Loucy (cell line): Measurements from ENCODE around the gene MUC5B.

Experiments
- H2AFZ ChIP-seq: fragments of 200-600 bp; sonication (generic); 2 replicates; pipeline ENCODE4 v1.6.0; 2016; ENCODE audit warnings: antibody characterized with exemption, mild to moderate bottlenecking, low read length, moderate library complexity
- H3F3A ChIP-seq: fragments of 200-600 bp; 2 replicates; pipeline ENCODE4 v1.6.0; 2016; ENCODE audit warnings: antibody characterized with exemption, low read depth, mild to moderate bottlenecking
- H3K27me3 ChIP-seq: fragments of 200-600 bp; sonication (generic); 2 replicates; pipeline ENCODE4 v1.6.1; 2014; ENCODE audit warnings: low read length, mild to moderate bottlenecking; ENCODE audit not compliant: insufficient read depth, poor library complexity, severe bottlenecking
- H3K36me3 ChIP-seq: fragments of 200-600 bp; sonication (generic); 2 replicates; pipeline ENCODE4 v1.6.1; 2016; ENCODE audit warnings: low read length; ENCODE audit not compliant: insufficient read depth
- H3K4me1 ChIP-seq: fragments of 200-600 bp; sonication (generic); 2 replicates; pipeline ENCODE4 v1.5.1; 2014; ENCODE audit warnings: low read length, mild to moderate bottlenecking; ENCODE audit not compliant: insufficient read depth, poor library complexity, severe bottlenecking
- H3K4me2 ChIP-seq: fragments of 200-600 bp; sonication (generic); 2 replicates; pipeline ENCODE4 v1.6.0; 2014; ENCODE audit warnings: antibody characterized with exemption, low read length, low read depth, mild to moderate bottlenecking; ENCODE audit not compliant: poor library complexity, severe bottlenecking
- H3K4me3 ChIP-seq: fragments of 200-600 bp; sonication (generic); 2 replicates; pipeline ENCODE4 v1.5.1; 2014; ENCODE audit warnings: low read length, mild to moderate bottlenecking, mixed read lengths; ENCODE audit not compliant: poor library complexity, severe bottlenecking
- H3K79me2 ChIP-seq: fragments of 200-600 bp; sonication (generic); 2 replicates; pipeline ENCODE4 v1.6.1; 2014; ENCODE audit warnings: low read length; ENCODE audit not compliant: insufficient read depth
- H3K9ac ChIP-seq: fragments of 200-600 bp; sonication (generic); 2 replicates; pipeline ENCODE4 v1.6.0; 2014; ENCODE audit warnings: mild to moderate bottlenecking, low read depth, low read length, moderate library complexity; ENCODE audit not compliant: poor library complexity, severe bottlenecking
- H3K9me2 ChIP-seq: fragments of 200-600 bp; sonication (generic); replicated peaks from 2 replicates; pipeline ENCODE4 v1.6.1; 2016; ENCODE audit warnings: low read depth, low read length, mixed read lengths
- H3K9me3 ChIP-seq: fragments of 200-600 bp; sonication (generic); 2 replicates; pipeline ENCODE4 v1.6.1; 2014; ENCODE audit warnings: mild to moderate bottlenecking, antibody characterized with exemption, low read length, low read depth; ENCODE audit not compliant: insufficient read depth
- H4K20me1 ChIP-seq: fragments of 200-600 bp; sonication (generic); 2 replicates; pipeline ENCODE4 v1.6.0; 2014; ENCODE audit warnings: antibody characterized with exemption, low read length, mild to moderate bottlenecking; ENCODE audit not compliant: insufficient read depth, poor library complexity, severe bottlenecking
- EZH2phosphoT487 ChIP-seq: fragments of 200-600 bp; IDR thresholded peaks from 2 replicates; pipeline ENCODE4 v1.6.1; 2018; ENCODE audit warnings: antibody characterized with exemption, mild to moderate bottlenecking, moderate library complexity, borderline replicate concordance
- TF ChIP-seq, protein P1 (sequence below): fragments of 200-600 bp; sonication (generic); conservative IDR thresholded peaks from 2 replicates; pipeline ENCODE4 v1.5.1; 2014; ENCODE audit warnings: mild to moderate bottlenecking, antibody characterized with exemption, low read length

MUC5B gene

DNA sequence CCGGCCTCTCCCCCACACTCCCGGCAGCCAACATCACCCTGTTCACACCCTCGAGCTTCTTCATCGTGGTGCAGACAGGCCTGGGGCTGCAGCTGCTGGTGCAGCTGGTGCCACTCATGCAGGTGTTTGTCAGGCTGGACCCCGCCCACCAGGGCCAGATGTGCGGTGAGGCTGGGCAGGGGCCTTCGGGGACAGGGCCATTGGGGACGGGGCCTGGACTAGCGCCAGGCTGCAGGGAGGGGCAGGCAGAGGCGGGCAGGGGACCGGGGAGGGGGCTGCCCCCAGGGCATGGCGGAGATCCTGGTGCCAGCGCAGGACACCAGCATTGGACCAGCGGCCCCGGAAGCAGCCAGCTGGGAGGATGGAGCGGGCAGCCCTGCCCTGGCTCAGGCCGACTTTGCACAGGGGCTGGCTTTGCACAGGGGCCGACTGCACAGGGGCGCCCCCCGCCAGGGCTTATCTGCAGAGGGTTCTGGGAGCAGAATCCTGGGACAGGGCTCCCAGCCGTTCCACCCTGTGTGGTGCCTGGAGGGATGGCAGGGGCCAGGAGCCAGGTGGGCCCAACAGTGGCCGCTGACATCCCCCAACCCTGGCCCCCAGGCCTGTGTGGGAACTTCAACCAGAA is 8.6 kb downstream of the MUC5B start:
- Histone ChIP-seq H3K9me3 (peaks cover 7% of the 10 kb centered on the region; the same call in 1 of the 2 replicates), H3K27me3 (no peaks in the 10 kb centered on the region), H3K9ac (no peak overlapping the region), H3K4me2 (no peak overlapping the region), H2AFZ (no peak overlapping the region), H3K79me2 (no peaks in the 10 kb centered on the region), H4K20me1 (no peaks in the 10 kb centered on the region), H3K4me1 (no peaks in the 10 kb centered on the region), H3F3A (no peaks in the 10 kb centered on the region), H3K36me3 (no peaks in the 10 kb centered on the region), H3K9me2 (no peaks in the 10 kb centered on the region), H3K4me3 (no peak overlapping the region)
- TF ChIP-seq, protein P1, sequence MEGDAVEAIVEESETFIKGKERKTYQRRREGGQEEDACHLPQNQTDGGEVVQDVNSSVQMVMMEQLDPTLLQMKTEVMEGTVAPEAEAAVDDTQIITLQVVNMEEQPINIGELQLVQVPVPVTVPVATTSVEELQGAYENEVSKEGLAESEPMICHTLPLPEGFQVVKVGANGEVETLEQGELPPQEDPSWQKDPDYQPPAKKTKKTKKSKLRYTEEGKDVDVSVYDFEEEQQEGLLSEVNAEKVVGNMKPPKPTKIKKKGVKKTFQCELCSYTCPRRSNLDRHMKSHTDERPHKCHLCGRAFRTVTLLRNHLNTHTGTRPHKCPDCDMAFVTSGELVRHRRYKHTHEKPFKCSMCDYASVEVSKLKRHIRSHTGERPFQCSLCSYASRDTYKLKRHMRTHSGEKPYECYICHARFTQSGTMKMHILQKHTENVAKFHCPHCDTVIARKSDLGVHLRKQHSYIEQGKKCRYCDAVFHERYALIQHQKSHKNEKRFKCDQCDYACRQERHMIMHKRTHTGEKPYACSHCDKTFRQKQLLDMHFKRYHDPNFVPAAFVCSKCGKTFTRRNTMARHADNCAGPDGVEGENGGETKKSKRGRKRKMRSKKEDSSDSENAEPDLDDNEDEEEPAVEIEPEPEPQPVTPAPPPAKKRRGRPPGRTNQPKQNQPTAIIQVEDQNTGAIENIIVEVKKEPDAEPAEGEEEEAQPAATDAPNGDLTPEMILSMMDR, result no peak
- TF ChIP-seq EZH2phosphoT487, result no peak

DNA sequence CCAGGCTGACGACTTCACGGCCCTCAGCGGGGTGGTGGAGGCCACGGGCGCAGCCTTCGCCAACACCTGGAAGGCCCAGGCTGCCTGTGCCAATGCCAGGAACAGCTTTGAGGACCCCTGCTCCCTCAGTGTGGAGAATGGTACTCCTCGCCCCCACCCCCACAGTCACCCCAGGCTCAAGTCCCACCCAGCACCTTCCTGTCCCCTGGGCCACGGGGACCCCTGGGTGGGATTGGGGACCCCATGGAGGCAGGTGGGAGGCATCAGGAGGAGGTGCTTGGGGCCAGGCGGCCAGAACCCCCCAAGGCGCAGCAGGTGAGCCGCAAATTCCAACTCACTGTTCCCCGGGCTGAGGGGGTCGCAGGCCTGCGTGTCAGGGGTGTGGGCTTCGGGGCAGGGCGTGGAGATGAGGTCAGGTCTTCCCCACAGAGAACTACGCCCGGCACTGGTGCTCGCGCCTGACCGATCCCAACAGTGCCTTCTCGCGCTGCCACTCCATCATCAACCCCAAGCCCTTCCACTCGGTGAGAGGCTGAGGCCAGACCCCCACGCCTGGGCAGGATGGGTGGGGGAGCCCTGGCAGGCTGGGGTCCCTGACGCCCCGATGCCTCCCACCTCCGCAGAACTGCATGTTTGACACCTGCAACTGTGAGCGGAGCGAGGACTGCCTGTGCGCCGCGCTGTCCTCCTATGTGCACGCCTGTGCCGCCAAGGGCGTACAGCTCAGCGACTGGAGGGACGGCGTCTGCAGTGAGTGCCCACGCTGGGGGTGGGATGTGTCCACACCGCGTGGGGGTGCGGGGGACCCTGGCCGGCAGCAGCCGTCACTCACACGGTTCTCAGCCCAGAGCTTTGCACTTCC is 9.4 kb downstream of the MUC5B start:
- no peak for TF ChIP-seq EZH2phosphoT487
- TF ChIP-seq, protein P1, result no peak
- H3K9me3 ChIP-seq, result peaks cover 7% of the 10 kb centered on the region; the same call in 1 of the 2 replicates
- H4K20me1 ChIP-seq, result no peaks in the 10 kb centered on the region
- no peak overlapping the region for H3K4me3 ChIP-seq
- H3K79me2 ChIP-seq, result no peaks in the 10 kb centered on the region
- no peaks in the 10 kb centered on the region for H3F3A ChIP-seq
- H3K9ac ChIP-seq, result no peak overlapping the region
- no peaks in the 10 kb centered on the region for H3K4me1 ChIP-seq
- H3K36me3 ChIP-seq, result no peaks in the 10 kb centered on the region
- H3K4me2 ChIP-seq, result no peak overlapping the region
- H3K9me2 ChIP-seq, result no peaks in the 10 kb centered on the region
- H2AFZ ChIP-seq, result no peak overlapping the region
- H3K27me3 ChIP-seq, result no peaks in the 10 kb centered on the region

DNA sequence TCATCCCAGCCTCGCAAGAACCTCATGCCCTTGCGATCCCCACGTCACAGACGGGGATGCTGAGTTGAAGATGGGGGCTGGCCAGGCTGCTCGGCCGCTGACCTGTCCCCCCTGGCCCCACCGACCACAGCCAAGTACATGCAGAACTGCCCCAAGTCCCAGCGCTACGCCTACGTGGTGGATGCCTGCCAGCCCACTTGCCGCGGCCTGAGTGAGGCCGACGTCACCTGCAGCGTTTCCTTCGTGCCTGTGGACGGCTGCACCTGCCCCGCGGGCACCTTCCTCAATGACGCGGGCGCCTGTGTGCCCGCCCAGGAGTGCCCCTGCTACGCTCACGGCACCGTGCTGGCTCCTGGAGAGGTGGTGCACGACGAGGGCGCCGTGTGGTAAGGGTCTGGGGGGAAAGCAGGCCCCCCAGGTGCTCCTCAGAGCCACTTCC is 10.0 kb downstream of the MUC5B start:
- no peaks in the 10 kb centered on the region for H3K4me1 ChIP-seq
- no peaks in the 10 kb centered on the region for H3F3A ChIP-seq
- TF ChIP-seq EZH2phosphoT487, result no peak
- H3K9ac ChIP-seq, result no peak overlapping the region
- H3K4me2 ChIP-seq, result no peak overlapping the region
- no peaks in the 10 kb centered on the region for H3K27me3 ChIP-seq
- H2AFZ ChIP-seq, result no peak overlapping the region
- H4K20me1 ChIP-seq, result no peaks in the 10 kb centered on the region
- H3K36me3 ChIP-seq, result no peaks in the 10 kb centered on the region
- H3K9me2 ChIP-seq, result no peaks in the 10 kb centered on the region
- H3K9me3 ChIP-seq, result peaks cover 7% of the 10 kb centered on the region; the same call in 1 of the 2 replicates
- H3K79me2 ChIP-seq, result no peaks in the 10 kb centered on the region
- no peak overlapping the region for H3K4me3 ChIP-seq
